Measurements from ENCODE around the gene NDUFA5. TPM values are rescaled to one million over a fixed set of nuclear protein-coding genes. Genes with fewer than 3 reads are reported as not detected.

NDUFA5 gene
- 100 to 1,000 TPM; 181 to 228 (median 219) TPM for polyA plus RNA-seq (ENCODE audit: insufficient read length in 4 of 4)

GRCh38 chr7:123557398-123558288 lies at the start of gene NDUFA5:
TSS of gene NDUFA5 (minus strand) at chr7:123557818. CDS start at chr7:123557795, 23 bp downstream.
- peak; percentile 95 to 99 (median 98) for DNase-seq (ENCODE audit: low read depth in 4 of 4, low spot score in 2 of 4)

DNA sequence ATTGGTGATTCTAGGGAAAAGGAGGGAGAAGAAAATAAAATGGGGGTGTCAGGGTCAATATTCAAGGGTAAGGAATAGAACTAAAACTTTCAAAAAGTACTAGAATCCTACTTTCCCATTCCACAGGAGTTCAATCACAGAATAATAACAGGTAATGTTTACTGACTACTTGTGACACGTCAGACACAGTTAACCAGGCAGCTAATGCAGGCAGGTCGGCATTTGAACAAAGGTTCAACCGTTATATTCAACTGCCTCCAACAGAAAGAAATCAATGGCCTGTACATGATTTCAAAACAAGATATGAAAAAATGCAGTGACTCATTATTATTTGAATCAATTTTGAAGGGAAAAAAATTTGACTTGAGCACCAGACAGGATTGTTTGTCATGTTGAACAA lies 47.1 kb upstream of the NDUFA5 start:
- DNase-seq (ENCODE audit: low read depth in 4 of 4, low spot score in 2 of 4): no peak

DNA sequence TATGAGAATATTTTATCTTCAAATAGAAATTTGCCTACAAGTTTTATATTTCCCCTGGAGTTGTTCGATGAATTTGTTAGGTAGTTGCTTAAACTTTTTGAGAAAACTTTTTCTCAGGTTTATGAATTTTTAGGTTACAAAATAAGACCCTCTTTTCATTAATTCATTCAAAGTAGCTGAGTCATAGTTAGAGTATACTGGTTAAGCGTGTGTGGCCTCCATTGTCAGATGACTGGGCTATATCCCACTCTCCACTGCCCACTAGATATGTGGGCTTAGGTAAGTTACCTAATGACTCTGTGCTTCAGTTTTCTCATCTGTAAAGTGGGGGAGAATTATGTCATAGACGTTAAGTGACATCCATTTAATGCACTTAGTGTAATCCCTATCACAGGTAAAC lies 45.0 kb upstream of the NDUFA5 start:
- DNase-seq (ENCODE audit: low read depth in 4 of 4, low spot score in 2 of 4): no peak

DNA sequence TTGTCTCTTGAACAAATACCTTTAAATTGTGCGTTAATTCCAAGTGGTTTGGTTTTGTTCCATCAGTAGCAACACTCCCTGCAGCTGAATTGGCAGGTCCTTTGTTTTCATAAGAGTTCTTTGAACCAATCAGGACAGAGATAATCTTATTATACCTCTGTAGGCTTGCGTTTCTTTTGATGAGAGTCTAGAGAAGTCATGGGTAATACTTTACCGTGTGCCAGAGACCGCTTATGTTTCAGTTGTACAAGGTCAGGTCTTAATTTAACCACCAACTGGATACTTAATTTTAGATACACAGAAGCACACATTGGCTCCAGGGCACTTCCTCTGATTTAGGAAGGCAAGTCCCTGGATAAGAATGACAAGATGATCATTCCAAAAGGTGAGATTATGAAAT lies 43.9 kb upstream of the NDUFA5 start, which contains the start of gene ASB15:
Gene ASB15, plus strand, starts transcription at position 292 of the 400 bp plus-strand sequence. CDS start 12,682 bp downstream, outside the sequence.
- no peak for DNase-seq (ENCODE audit: low read depth in 4 of 4, low spot score in 2 of 4)

DNA sequence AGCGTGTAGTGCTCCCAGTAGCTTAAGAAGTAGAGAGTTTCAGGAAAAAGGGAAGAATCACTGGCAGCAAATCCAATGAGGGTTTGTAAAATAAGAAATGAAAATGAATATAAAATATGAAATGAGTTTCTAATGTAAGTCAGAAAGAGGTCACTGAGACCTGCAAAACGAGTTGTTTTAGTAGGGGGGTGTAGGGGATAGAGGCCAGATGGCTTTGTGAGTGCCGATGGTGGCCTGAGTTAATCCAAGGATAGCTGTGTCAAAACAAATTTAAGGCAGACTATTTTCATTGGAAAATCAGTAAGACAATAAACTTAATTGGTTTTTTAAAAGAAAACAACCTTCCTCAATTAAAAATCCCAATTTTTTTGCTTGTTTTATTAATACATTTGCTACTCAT lies 43.3 kb upstream of the NDUFA5 start:
- DNase-seq (ENCODE audit: low read depth in 4 of 4, low spot score in 2 of 4): no peak

- DNase-seq (ENCODE audit: low read depth in 4 of 4, low spot score in 2 of 4): no peak
Observed at GRCh38 chr7:123599766-123600165, 42.1 kb upstream of the NDUFA5 start.

DNA sequence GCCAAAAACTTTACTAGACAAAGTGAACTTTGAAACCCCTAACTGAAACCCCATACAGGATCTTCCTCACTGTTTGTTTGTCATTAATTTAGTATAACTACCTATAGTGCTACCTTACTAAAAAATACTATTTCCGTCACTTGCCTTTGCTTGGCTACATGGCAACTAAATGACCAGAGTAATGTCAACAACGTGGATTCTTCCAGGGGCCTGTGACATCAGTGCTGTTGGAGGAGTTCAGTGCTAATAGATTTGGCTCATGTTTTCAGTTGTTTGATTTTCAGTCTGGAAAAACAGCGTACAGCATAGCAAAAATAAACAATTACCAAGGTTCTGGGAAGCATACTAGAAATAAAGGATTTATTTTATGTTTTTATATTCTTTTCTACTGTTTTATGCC lies 41.0 kb upstream of the NDUFA5 start:
- no peak for DNase-seq (ENCODE audit: low read depth in 4 of 4, low spot score in 2 of 4)

DNA sequence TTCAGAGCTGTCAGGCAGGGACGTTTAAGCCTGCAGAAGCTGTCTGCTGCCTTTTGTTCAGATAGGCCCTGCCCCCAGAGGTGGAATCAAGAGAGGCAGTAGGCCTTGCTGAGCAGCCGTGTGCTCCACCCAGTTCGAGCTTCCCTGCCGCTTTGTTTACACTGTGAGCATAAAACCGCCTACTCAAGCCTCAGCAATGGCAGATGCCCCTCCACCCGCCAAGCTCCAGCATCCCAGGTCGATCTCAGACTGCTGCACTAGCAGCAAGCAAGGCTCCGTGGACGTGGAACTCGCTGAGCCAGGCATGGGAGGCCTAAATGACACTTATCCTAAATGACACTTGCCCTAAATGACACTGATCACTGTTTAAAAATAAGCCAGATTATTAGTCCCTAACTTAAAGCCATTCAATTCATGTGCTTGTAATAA lies 37.2 kb upstream of the NDUFA5 start:
- no peak for DNase-seq (ENCODE audit: low read depth in 4 of 4, low spot score in 2 of 4)

- DNase-seq (ENCODE audit: low read depth in 4 of 4, low spot score in 2 of 4): no peak
Observed at GRCh38 chr7:123588376-123588775, 30.8 kb upstream of the NDUFA5 start.

- no peak for DNase-seq (ENCODE audit: low read depth in 4 of 4, low spot score in 2 of 4)
Observed at GRCh38 chr7:123583821-123584220, 26.2 kb upstream of the NDUFA5 start.

GRCh38 chr7:123581162-123581459 lies 23.5 kb upstream of the NDUFA5 start:
- DNase-seq (ENCODE audit: low read depth in 4 of 4, low spot score in 2 of 4): no peak

- DNase-seq (ENCODE audit: low read depth in 4 of 4, low spot score in 2 of 4): peak in 1 of 4 donors; percentile 13
Observed at GRCh38 chr7:123580406-123581161, 23.0 kb upstream of the NDUFA5 start.

DNA sequence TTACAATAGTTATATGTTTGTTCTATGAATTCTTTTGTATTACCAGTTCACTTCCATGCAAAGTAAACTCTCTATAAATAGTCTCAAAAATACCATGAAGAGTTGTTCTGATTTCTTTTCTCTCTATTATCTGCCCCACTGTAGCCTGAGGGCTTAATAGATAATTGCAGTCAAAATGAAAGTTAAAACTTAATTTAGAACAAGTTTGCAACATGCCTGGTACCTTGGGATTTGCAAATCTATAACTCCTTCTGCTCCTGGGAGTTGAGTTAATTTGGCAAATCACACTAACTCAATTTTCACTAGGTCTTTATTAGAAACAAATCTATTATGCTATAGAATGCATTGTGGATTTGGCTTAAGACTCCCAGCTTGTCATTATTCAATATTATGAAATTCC lies 21.8 kb upstream of the NDUFA5 start:
- DNase-seq (ENCODE audit: low read depth in 4 of 4, low spot score in 2 of 4): no peak

DNA sequence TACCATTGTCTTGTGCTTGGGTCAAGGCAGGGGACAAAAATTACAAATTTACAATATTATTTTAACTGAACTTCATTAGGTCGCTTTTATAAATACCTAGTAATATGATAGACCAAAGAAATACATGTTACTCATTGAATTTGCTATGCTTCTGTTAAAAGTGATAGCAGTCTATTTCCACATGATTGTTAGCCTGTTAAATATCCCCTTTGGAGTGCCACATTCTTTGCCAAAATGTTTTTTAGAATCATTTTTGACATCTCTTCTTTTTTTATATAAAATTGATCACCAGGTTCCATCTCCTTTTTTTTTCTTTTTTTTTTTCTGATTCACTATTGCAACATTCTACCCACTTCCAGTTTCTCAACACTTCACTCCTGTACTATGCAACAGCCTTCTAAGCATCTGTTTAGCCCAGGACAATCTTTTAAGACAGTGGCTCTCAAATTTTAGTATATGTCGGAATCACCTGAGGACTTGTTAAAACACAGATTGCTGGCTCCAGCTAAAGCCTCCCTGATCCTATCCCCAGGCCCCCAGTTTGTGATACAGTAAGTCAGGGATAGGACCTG lies 16.4 kb upstream of the NDUFA5 start:
- DNase-seq (ENCODE audit: low read depth in 4 of 4, low spot score in 2 of 4): no peak

GRCh38 chr7:123573341-123573740 lies 15.7 kb upstream of the NDUFA5 start:
- DNase-seq (ENCODE audit: low read depth in 4 of 4, low spot score in 2 of 4): no peak

DNA sequence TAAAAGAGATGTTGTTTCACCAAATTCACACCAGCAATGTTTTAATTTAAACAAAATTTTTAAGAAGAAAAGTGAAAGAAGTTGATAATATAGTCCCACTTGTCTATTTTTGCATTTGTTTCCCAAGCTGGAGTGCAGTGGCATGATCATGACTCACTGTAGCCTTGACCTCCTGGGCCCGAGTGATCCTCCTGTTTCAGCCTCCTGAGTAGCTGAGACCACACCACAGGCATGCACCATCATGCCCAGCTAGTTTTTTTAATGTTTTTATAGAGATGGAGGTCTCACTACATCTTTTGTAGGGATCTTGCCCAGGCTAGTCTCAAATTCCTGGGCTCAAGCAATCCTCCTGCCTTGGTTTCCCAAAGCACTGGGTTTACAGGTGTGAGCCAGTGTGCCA lies 14.1 kb upstream of the NDUFA5 start:
- DNase-seq (ENCODE audit: low read depth in 4 of 4, low spot score in 2 of 4): no peak

- no peak for DNase-seq (ENCODE audit: low read depth in 4 of 4, low spot score in 2 of 4)
Observed at GRCh38 chr7:123571187-123571586, 13.6 kb upstream of the NDUFA5 start.

DNA sequence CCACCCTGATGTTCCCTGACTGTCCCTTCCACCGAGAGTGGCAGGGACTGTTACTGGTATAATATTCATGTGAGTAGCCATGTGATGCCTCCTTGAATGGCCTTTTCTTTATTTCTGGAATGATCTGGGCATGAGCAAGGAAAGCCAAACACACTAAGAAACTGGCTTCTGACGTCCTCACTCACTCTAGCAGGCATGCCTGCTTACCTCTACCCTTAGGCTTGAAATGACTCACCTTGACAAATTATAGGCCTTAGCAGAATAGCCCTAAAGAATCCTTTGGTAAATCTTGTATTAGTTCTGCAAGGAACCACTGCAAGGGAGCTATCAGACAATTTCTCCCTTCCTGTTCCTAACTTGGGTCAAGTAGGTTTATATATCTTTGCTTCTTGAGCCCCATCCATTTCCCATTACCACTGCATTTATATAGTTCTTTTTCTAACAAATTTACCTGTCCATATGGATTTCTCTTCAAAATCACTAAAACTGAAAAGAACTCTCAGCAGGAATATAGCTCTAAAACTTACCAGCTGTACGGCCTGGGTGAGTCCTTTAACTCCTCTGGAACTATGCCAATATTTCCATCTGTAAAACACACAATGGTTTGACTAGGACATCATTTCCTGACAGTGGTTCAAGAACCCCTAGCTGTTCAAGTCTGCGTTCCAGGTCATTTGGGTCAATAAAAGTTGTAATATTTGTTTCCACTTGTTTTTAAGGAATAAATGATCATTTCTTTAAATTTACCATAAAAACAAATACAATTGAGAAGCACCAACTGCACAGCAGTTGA lies 13.0 kb upstream of the NDUFA5 start:
- no peak for DNase-seq (ENCODE audit: low read depth in 4 of 4, low spot score in 2 of 4)

- no peak for DNase-seq (ENCODE audit: low read depth in 4 of 4, low spot score in 2 of 4)
Observed at GRCh38 chr7:123569352-123570010, 11.9 kb upstream of the NDUFA5 start.

DNA sequence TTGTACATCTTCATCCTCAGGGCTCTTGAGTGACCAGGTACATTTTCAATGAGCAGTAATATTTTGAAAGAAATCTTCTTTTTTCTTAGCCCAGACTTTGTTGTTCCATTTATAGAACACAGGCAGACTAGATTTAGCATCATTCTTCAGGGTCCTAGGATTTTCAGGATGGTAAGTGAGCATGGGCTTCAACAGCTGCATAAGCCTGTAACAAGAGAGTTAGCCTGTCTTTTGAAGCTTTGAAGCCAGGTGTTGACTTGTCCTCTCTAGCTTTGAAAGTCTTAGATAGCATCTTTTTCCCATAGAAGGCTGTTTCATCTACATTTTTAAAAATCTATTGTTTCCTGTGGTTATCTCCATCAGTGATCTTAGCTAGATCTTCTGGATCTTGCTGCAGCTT lies 4.5 kb upstream of the NDUFA5 start:
- no peak for DNase-seq (ENCODE audit: low read depth in 4 of 4, low spot score in 2 of 4)

Measured in left renal cortex interstitium (tissue), 4 donors.